Right atrium auricular region (tissue), 2 donors: Measurements from ENCODE around the gene DYNLRB1. TPM values are rescaled to one million over a fixed set of nuclear protein-coding genes. Genes with fewer than 3 reads are reported as not detected.
"Not testable (repeated sequence)": the region's sequence is repeated elsewhere in the genome, so short reads cannot be mapped to it uniquely, and the experiment has no call there.

ENCODE experiments used
- DNase-seq: peaks from one replicate; pipeline ENCODE4 v3.0.0-alpha.2; 2019; ENCODE audit warnings: low spot score
- H3K27ac ChIP-seq, 2 donors: fragments of 200-600 bp; sonication (generic); 1 replicate in 1 of 2; 2 replicates in 1 of 2; pipeline ENCODE4 v1.5.1; 2016 to 2019
- H3K27me3 ChIP-seq, 2 donors: fragments of 200-600 bp; sonication (generic); one replicate each; pipeline versions ENCODE4 v1.5.1 to v1.6.0; 2017 to 2019
- H3K36me3 ChIP-seq: fragments of 200-600 bp; sonication (generic); one replicate; pipeline ENCODE4 v1.5.1; 2016
- H3K4me1 ChIP-seq, 2 donors: fragments of 200-600 bp; sonication (generic); one replicate each; pipeline versions ENCODE4 v1.5.1 to v1.6.0; 2017 to 2019
- H3K4me3 ChIP-seq, 2 donors: fragments of 200-600 bp; sonication (generic); 1 replicate in 1 of 2; 2 replicates in 1 of 2; pipeline ENCODE4 v1.5.1; 2017 to 2019; ENCODE audit warnings: mild to moderate bottlenecking in 1 of 2, moderate library complexity in 1 of 2
- H3K9me3 ChIP-seq, 2 donors: fragments of 200-600 bp; sonication (generic); one replicate each; pipeline ENCODE4 v1.5.1; 2019
- CTCF ChIP-seq, 2 donors: fragments of 200-600 bp; sonication (generic); IDR thresholded peaks; one replicate each; pipeline ENCODE4 v1.5.1; 2019; ENCODE audit warnings: antibody characterized with exemption in 2 of 2
- total RNA-seq, 2 donors: library from RNA; depleted of rRNA; stranded (reverse); fragments of >200 nt; gene quantifications; one replicate each; pipeline ENCODE4 v1.1.0, GENCODE V29; 2016

DYNLRB1 gene
- total RNA-seq, 2 donors from 2014 or later, result 189 to 252 TPM

- no peak for TF ChIP-seq CTCF (IDR thresholded peaks at IDR 0.05)
- Histone ChIP-seq H3K27ac (no peak overlapping the region), H3K4me3 (no peak overlapping the region), H3K36me3 (peaks cover 47% of the 10 kb centered on the region), H3K27me3 (no peaks in the 10 kb centered on the region), H3K4me1 (peaks cover 0 to 9% of the 10 kb centered on the region in 2 donors), H3K9me3 (no peaks in the 10 kb centered on the region)
- DNase-seq, result no peak
Observed at GRCh38 chr20:34507702-34508413, 8.4 kb upstream of the DYNLRB1 start.

GRCh38 chr20:34510575-34510974 lies 5.6 kb upstream of the DYNLRB1 start:
- Histone ChIP-seq H3K4me3 (no peak overlapping the region), H3K36me3 (peaks cover 32% of the 10 kb centered on the region)
- TF ChIP-seq CTCF (IDR thresholded peaks at IDR 0.05), result no peak

DNA sequence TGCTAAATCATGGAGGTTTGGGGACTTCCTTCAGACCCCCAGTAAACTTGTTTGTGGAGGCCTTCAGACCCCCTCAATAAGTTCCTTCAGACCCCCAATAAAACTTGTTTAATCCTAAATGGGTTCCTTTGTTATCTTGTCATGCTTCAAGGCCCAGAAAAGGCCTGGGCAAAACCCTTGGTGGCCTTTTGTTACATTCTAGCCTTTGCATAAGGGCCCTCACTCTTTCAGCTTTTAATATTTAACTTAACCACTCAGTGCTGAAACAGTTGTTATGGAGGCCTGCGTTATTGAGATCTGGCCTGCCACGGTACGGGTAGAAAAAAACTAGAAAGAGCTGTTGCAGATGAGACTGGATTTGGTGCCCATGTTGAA lies 4.3 kb upstream of the DYNLRB1 start:
- no peaks in the 10 kb centered on the region for H3K27me3 ChIP-seq
- no peak overlapping the region for H3K27ac ChIP-seq
- H3K4me3 ChIP-seq, result no peak overlapping the region
- no peaks in the 10 kb centered on the region for H3K9me3 ChIP-seq
- no peak for TF ChIP-seq CTCF (IDR thresholded peaks at IDR 0.05)
- peaks cover 0 to 38% of the 10 kb centered on the region in 2 donors for H3K4me1 ChIP-seq
- H3K36me3 ChIP-seq, result peaks cover 28% of the 10 kb centered on the region
- no peak for DNase-seq

More at GRCh38 chr20:34510575-34510974, 5.6 kb upstream of the DYNLRB1 start:
- Histone ChIP-seq H3K27me3 (no peaks in the 10 kb centered on the region), H3K9me3 (no peaks in the 10 kb centered on the region), H3K27ac (no peak overlapping the region), H3K4me1 (peaks cover 0 to 34% of the 10 kb centered on the region in 2 donors)
- no peak for DNase-seq

- Histone ChIP-seq H3K4me3 (no peak overlapping the region), H3K27me3 (no peaks in the 10 kb centered on the region), H3K27ac (peak overlapping the region in 1 of 2 donors; percentile 6), H3K36me3 (peaks cover 28% of the 10 kb centered on the region), H3K9me3 (no peaks in the 10 kb centered on the region), H3K4me1 (peaks cover 0 to 43% of the 10 kb centered on the region in 2 donors)
- TF ChIP-seq CTCF (IDR thresholded peaks at IDR 0.05), result no peak
- no peak for DNase-seq
Observed at GRCh38 chr20:34512266-34512954, 3.8 kb upstream of the DYNLRB1 start.

DNA sequence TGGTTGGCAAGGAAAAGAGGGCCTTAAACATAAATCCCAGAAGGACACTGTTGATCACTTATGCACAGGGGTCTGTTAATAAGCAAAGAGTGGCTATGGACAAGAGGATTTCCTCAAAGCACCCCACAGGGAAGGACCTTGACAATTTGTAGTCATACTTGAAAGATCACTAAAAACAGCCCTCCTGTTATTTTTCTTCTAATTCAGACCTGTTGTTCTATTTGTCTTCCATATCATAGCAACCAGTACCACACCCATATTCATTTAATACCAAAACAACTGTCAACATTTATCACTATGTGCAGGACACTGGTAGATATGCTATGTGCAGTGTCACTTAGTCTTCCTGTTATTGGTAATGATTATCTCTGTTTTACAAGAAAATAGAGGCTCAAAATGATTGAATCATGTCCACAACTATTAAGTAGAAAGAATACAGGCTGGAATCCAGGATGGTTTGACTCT lies 3.2 kb upstream of the DYNLRB1 start:
- Histone ChIP-seq H3K27ac (no peak overlapping the region), H3K4me3 (no peak overlapping the region), H3K9me3 (no peaks in the 10 kb centered on the region), H3K4me1 (peaks cover 0 to 48% of the 10 kb centered on the region in 2 donors), H3K27me3 (no peaks in the 10 kb centered on the region), H3K36me3 (peaks cover 22% of the 10 kb centered on the region)
- TF ChIP-seq CTCF (IDR thresholded peaks at IDR 0.05), result no peak
- DNase-seq, result no peak

DNA sequence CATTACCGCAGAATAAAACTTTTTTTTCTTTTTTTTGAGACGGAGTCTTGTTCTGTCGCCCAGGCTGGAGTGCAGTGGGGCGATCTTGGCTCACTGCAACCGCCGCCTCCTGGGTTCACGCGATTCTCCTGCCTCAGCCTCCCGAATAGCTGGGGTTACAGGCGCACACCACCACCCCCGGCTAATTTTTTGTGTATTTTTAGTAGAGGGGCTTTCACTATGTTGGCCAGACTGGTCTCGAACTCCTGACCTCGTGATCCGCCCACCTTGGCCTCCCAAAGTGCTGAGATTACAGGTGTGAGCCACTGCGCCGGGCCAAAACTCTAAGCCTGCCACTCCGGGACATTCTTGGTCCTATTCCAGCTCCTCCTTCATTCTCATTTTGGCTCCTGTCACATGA lies 2.2 kb upstream of the DYNLRB1 start:
- DNase-seq, H3K4me3 ChIP-seq, H3K27me3 ChIP-seq, H3K9me3 ChIP-seq, H3K27ac ChIP-seq: not testable (repeated sequence)
- Histone ChIP-seq H3K36me3 (peaks cover 17% of the 10 kb centered on the region), H3K4me1 (peaks cover 0 to 57% of the 10 kb centered on the region in 2 donors)
